ENCODE data around the gene TMEM267.

TMEM267 gene

GRCh38 chr5:43433382-43433781, 50.3 kb downstream of the TMEM267 start (continued):
- TF ChIP-seq, protein P1, sequence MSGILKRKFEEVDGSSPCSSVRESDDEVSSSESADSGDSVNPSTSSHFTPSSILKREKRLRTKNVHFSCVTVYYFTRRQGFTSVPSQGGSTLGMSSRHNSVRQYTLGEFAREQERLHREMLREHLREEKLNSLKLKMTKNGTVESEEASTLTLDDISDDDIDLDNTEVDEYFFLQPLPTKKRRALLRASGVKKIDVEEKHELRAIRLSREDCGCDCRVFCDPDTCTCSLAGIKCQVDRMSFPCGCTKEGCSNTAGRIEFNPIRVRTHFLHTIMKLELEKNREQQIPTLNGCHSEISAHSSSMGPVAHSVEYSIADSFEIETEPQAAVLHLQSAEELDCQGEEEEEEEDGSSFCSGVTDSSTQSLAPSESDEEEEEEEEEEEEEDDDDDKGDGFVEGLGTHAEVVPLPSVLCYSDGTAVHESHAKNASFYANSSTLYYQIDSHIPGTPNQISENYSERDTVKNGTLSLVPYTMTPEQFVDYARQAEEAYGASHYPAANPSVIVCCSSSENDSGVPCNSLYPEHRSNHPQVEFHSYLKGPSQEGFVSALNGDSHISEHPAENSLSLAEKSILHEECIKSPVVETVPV (CRISPR knock-in tag; IDR thresholded peaks at IDR 0.05) = no peak
- TF ChIP-seq ESRRG (CRISPR knock-in tag; IDR thresholded peaks at IDR 0.05) (no peak), PPARA (CRISPR knock-in tag; IDR thresholded peaks at IDR 0.05; ENCODE audit: borderline replicate concordance) (no peak), TCF4 (CRISPR knock-in tag; IDR thresholded peaks at IDR 0.05; ENCODE audit: borderline replicate concordance) (no peak), SNAI2 (CRISPR knock-in tag; IDR thresholded peaks at IDR 0.05) (no peak), CSDC2 (CRISPR knock-in tag; IDR thresholded peaks at IDR 0.05) (no peak), ZC3H10 (CRISPR knock-in tag; IDR thresholded peaks at IDR 0.05) (no peak), RARB (CRISPR knock-in tag; IDR thresholded peaks at IDR 0.05) (no peak)
- TF ChIP-seq, protein P2, sequence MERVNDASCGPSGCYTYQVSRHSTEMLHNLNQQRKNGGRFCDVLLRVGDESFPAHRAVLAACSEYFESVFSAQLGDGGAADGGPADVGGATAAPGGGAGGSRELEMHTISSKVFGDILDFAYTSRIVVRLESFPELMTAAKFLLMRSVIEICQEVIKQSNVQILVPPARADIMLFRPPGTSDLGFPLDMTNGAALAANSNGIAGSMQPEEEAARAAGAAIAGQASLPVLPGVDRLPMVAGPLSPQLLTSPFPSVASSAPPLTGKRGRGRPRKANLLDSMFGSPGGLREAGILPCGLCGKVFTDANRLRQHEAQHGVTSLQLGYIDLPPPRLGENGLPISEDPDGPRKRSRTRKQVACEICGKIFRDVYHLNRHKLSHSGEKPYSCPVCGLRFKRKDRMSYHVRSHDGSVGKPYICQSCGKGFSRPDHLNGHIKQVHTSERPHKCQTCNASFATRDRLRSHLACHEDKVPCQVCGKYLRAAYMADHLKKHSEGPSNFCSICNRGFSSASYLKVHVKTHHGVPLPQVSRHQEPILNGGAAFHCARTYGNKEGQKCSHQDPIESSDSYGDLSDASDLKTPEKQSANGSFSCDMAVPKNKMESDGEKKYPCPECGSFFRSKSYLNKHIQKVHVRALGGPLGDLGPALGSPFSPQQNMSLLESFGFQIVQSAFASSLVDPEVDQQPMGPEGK (CRISPR knock-in tag; IDR thresholded peaks at IDR 0.05; ENCODE audit: borderline replicate concordance) = no peak

- ATAC-seq = no peak
- TF ChIP-seq TSHZ2 (CRISPR knock-in tag; IDR thresholded peaks at IDR 0.05) (no peak), BACH2 (CRISPR knock-in tag; IDR thresholded peaks at IDR 0.05; ENCODE audit: borderline replicate concordance) (no peak), CSDC2 (CRISPR knock-in tag; IDR thresholded peaks at IDR 0.05) (no peak), ZNF70 (CRISPR knock-in tag; IDR thresholded peaks at IDR 0.05) (no peak), ZNF8 (CRISPR knock-in tag; IDR thresholded peaks at IDR 0.05) (no peak), ZFP3 (CRISPR knock-in tag; IDR thresholded peaks at IDR 0.05) (no peak), ARNTL (CRISPR knock-in tag; IDR thresholded peaks at IDR 0.05; ENCODE audit: borderline replicate concordance, low read depth) (no peak), ZC3H10 (CRISPR knock-in tag; IDR thresholded peaks at IDR 0.05) (no peak), ZNF565 (CRISPR knock-in tag; conservative IDR thresholded peaks at IDR 0.05; ENCODE audit: low read depth) (no peak), ZFP30 (CRISPR knock-in tag; IDR thresholded peaks at IDR 0.05) (no peak)
- TF ChIP-seq, protein P3, sequence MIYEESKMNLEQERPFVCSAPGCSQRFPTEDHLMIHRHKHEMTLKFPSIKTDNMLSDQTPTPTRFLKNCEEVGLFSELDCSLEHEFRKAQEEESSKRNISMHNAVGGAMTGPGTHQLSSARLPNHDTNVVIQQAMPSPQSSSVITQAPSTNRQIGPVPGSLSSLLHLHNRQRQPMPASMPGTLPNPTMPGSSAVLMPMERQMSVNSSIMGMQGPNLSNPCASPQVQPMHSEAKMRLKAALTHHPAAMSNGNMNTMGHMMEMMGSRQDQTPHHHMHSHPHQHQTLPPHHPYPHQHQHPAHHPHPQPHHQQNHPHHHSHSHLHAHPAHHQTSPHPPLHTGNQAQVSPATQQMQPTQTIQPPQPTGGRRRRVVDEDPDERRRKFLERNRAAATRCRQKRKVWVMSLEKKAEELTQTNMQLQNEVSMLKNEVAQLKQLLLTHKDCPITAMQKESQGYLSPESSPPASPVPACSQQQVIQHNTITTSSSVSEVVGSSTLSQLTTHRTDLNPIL (CRISPR knock-in tag; IDR thresholded peaks at IDR 0.05; ENCODE audit: low read depth) = no peak
- TF ChIP-seq, protein P1 (CRISPR knock-in tag; IDR thresholded peaks at IDR 0.05) = no peak
Observed at GRCh38 chr5:43432486-43433375, 50.9 kb downstream of the TMEM267 start.

DNA sequence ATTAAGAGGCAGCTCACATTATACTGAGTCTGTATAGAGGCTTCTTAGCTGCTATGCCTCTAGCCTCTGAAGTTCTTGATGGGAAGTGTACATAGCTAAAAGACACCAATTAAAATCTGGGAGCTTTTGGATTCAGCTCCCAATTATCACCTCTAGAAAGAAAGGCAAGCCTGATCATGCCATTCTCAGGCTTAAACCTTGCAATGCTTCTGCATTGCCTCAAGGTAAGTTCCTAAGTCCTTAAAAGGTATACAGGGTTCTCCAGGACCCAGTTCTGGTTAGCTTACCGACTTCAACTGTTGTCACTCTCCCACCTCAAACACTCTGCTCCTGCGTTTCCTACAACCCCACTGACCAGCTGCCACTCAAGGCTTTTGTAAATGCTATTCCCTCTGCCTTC, 54.0 kb downstream of the TMEM267 start:
- no peak for ATAC-seq
- TF ChIP-seq CSDC2 (CRISPR knock-in tag; IDR thresholded peaks at IDR 0.05) (no peak), PPARA (CRISPR knock-in tag; IDR thresholded peaks at IDR 0.05; ENCODE audit: borderline replicate concordance) (no peak), ZNF565 (CRISPR knock-in tag; conservative IDR thresholded peaks at IDR 0.05; ENCODE audit: low read depth) (no peak), ARNTL (CRISPR knock-in tag; IDR thresholded peaks at IDR 0.05; ENCODE audit: borderline replicate concordance, low read depth) (no peak), OSR1 (CRISPR knock-in tag; IDR thresholded peaks at IDR 0.05) (no peak), TSHZ2 (CRISPR knock-in tag; IDR thresholded peaks at IDR 0.05) (no peak), GLIS3 (CRISPR knock-in tag; IDR thresholded peaks at IDR 0.05) (no peak)
- TF ChIP-seq, protein P2 (CRISPR knock-in tag; IDR thresholded peaks at IDR 0.05; ENCODE audit: borderline replicate concordance) = no peak
